Lower leg skin (tissue), 3 donors: ENCODE results near the gene SEC11C.

Source experiments
- CTCF ChIP-seq, 3 donors: fragments of 450-650 bp; IDR thresholded peaks; one replicate each; pipeline ENCODE4 v1.5.1; 2016; ENCODE audit warnings: antibody characterized with exemption in 3 of 3, mild to moderate bottlenecking in 3 of 3, moderate library complexity in 2 of 3
- POLR2A ChIP-seq, 2 donors: fragments of 450-650 bp; IDR thresholded peaks; one replicate each; pipeline ENCODE4 v1.6.1; 2016 to 2017; ENCODE audit warnings: antibody characterized with exemption in 2 of 2, mild to moderate bottlenecking in 1 of 2, moderate library complexity in 1 of 2

GRCh38 chr18:59155153-59155552, 15.5 kb downstream of the SEC11C start:
- TF ChIP-seq CTCF (IDR thresholded peaks at IDR 0.05), result no peak
- TF ChIP-seq POLR2A (IDR thresholded peaks at IDR 0.05), result no peak
